ENCODE results near the gene TMOD1. TPM values are rescaled to one million over a fixed set of nuclear protein-coding genes. Genes with fewer than 3 reads are reported as not detected.

The TMOD1 gene
- total and polyA plus RNA-seq, 9 of the 15 experiments (the other 6 are each of a cell fraction or from before 2014, with no cell fraction given): 7.1 to 41.2 (median 14.2) TPM

DNA sequence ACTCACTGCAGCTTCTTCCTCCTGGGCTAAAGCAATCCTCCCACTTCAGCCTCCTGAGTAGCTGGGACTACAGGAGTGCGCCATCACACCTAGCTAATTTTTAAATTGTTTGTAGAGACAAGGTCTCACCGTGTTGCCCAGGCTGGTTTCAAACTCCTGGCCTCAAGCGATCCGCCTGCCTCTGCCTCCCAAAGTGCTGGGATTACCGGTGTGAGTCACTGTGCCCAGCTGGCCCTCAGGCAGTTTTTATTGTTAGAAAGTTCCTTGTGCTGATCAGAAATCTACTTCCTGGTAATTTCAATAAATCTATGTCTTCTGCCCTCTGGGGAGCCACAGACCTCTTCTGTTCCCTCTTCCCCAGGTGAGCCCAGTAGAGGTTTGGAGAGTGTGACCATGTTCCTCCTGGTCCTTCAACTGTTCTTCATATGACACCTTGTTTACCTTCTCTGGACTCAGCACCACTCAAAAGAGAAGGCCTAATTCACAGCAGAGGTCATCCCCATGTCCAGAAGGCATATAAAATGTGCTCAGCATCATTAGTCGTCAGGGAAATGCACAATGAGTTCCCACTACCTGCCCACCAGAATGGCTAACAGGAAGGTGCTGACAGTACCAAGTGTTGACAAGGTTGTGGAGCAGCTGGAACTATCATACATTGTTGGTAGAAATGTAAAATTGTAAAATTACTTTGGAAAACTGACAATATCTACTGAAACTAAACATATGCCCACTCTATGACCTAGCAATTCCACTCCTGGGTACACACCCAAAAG lies 10.4 kb downstream of the TMOD1 start (continued):
- TF ChIP-seq THRA (IDR thresholded peaks at IDR 0.05): no peak
- TF ChIP-seq ZNF12 (CRISPR knock-in tag; IDR thresholded peaks at IDR 0.05): no peak
- TF ChIP-seq SAFB (IDR thresholded peaks at IDR 0.05; ENCODE audit: borderline replicate concordance, low read depth, low read length): no peak
- TF ChIP-seq CREBBP (IDR thresholded peaks at IDR 0.05; ENCODE audit: low read depth, low read length): no peak
- no peak for TF ChIP-seq ZNF57 (CRISPR knock-in tag; IDR thresholded peaks at IDR 0.05)
- TF ChIP-seq ZNF407 (IDR thresholded peaks at IDR 0.05; ENCODE audit: low read depth): peak; percentile 44; the same call in 1 of the 2 replicates

Measured in K562 (cell line).